Endodermal cell (in vitro differentiated cells): ENCODE results near the gene STC2. TPM values are rescaled to one million over a fixed set of nuclear protein-coding genes. Genes with fewer than 3 reads are reported as not detected.

Experiments
- DNase-seq: peaks from one replicate; pipeline ENCODE4 v3.0.0-alpha.2; 2017
- H3K27ac ChIP-seq: 2 replicates; pipeline ENCODE4 v1.5.1; 2013; ENCODE audit warnings: mild to moderate bottlenecking, low read depth, low read length, moderate library complexity
- H3K27me3 ChIP-seq: 2 replicates; pipeline ENCODE4 v1.6.1; 2013; ENCODE audit warnings: mild to moderate bottlenecking, low read length, moderate library complexity; ENCODE audit not compliant: insufficient read depth, control insufficient read depth, poor library complexity, severe bottlenecking
- H3K36me3 ChIP-seq: 2 replicates; pipeline ENCODE4 v1.7.0; 2013; ENCODE audit warnings: mild to moderate bottlenecking, low read length, moderate library complexity; ENCODE audit not compliant: control insufficient read depth, insufficient read depth
- H3K4me1 ChIP-seq: one replicate; pipeline ENCODE4 v1.7.0; 2013; ENCODE audit warnings: low read length; ENCODE audit not compliant: control insufficient read depth, insufficient read depth
- H3K4me3 ChIP-seq: 2 replicates; pipeline ENCODE4 v1.5.1; 2013; ENCODE audit warnings: mild to moderate bottlenecking, low read length, moderate library complexity
- H3K9ac ChIP-seq: 2 replicates; pipeline ENCODE4 v1.6.1; 2013; ENCODE audit warnings: mild to moderate bottlenecking, low read length, moderate library complexity; ENCODE audit not compliant: poor library complexity, severe bottlenecking; ENCODE audit errors: extremely low read depth
- H3K9me3 ChIP-seq: 2 replicates; pipeline ENCODE4 v1.6.1; 2013; ENCODE audit warnings: mild to moderate bottlenecking, low read length, moderate library complexity; ENCODE audit not compliant: control insufficient read depth
- H3K27ac Mint-ChIP-seq: 2 replicates; pipeline ENCODE4 v1.8.0; 2020; ENCODE audit warnings: mixed read lengths
- H3K27me3 Mint-ChIP-seq: 2 replicates; pipeline ENCODE4 v1.8.0; 2021; ENCODE audit warnings: mild to moderate bottlenecking, mixed read lengths; ENCODE audit not compliant: insufficient read depth
- H3K36me3 Mint-ChIP-seq: 2 replicates; pipeline ENCODE4 v1.8.0; 2020; ENCODE audit warnings: low read depth, mixed read lengths
- H3K4me1 Mint-ChIP-seq: 2 replicates; pipeline ENCODE4 v1.8.0; 2020; ENCODE audit warnings: mixed read lengths
- H3K4me3 Mint-ChIP-seq: 2 replicates; pipeline ENCODE4 v1.8.0; 2020; ENCODE audit warnings: mild to moderate bottlenecking, moderate library complexity, mixed read lengths
- H3K9me3 Mint-ChIP-seq: 2 replicates; pipeline ENCODE4 v1.8.0; 2020; ENCODE audit warnings: mild to moderate bottlenecking, mixed read lengths
- WGBS, 2 experiments: methylation state at CpG; one replicate each; pipeline versions ENCODE4 v1.1.5 to v1.1.7; 2013; ENCODE audit warnings: missing lambda C conversion rate in 2 of 2, mixed read lengths in 1 of 2; ENCODE audit not compliant: insufficient coverage in 1 of 2, insufficient read length in 1 of 2; 5-methylcytosine and 5-hydroxymethylcytosine counted together
- microRNA-seq: library from miRNA; unstranded; fragments of <30 nt; microRNA quantifications from one replicate; pipeline ENCODE4 v1.2.0, GENCODE V29; 2020; ENCODE audit warnings: borderline microRNAs expressed
- total RNA-seq, 2 donors: library from RNA; stranded (reverse); fragmentation: NEBNext Ultra II Directional in 1 of 2; extraction: Animal tissue kit (Norgen Biotek cat#: 25700) in 1 of 2; gene quantifications; 2 replicates in 1 of 2; 3 replicates in 1 of 2; pipeline ENCODE4 v1.2.1, GENCODE V29; 2021
- TF ChIP-seq, protein P1 (sequence below): fragments of 200-600 bp; sonication (generic); conservative IDR thresholded peaks from 2 replicates; pipeline ENCODE4 v1.5.0; 2021; ENCODE audit warnings: antibody characterized with exemption, mild to moderate bottlenecking

STC2 gene
- total RNA-seq, 2 donors from 2014 or later = 4.6 to 4.8 TPM

DNA sequence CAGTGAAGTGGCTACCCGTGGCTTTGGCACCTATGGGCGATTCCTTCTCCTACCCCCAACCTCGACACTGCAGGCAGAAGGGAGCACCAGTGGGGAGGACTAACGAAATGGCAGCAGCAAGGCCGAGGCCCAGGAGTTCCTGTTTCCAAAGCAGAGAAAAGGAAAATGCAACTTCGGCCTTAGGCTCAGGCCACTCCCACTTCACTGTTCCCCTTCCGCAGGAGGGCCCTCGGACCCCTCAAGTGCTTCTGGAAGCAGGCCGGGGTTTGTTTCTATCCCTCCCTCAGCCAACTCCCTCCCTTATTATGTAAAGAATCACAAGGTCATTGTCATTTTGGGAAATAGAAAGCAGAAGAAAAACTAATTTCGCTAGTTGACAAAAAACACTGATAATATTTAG, 56.8 kb downstream of the STC2 start:
- no peaks in the 10 kb centered on the region for H3K4me1 Mint-ChIP-seq
- H3K27me3 Mint-ChIP-seq = peaks cover 28% of the 10 kb centered on the region
- TF ChIP-seq, protein P1, sequence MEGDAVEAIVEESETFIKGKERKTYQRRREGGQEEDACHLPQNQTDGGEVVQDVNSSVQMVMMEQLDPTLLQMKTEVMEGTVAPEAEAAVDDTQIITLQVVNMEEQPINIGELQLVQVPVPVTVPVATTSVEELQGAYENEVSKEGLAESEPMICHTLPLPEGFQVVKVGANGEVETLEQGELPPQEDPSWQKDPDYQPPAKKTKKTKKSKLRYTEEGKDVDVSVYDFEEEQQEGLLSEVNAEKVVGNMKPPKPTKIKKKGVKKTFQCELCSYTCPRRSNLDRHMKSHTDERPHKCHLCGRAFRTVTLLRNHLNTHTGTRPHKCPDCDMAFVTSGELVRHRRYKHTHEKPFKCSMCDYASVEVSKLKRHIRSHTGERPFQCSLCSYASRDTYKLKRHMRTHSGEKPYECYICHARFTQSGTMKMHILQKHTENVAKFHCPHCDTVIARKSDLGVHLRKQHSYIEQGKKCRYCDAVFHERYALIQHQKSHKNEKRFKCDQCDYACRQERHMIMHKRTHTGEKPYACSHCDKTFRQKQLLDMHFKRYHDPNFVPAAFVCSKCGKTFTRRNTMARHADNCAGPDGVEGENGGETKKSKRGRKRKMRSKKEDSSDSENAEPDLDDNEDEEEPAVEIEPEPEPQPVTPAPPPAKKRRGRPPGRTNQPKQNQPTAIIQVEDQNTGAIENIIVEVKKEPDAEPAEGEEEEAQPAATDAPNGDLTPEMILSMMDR = no peak
- Histone ChIP-seq H3K4me3 (no peak overlapping the region), H3K27me3 (no peaks in the 10 kb centered on the region), H3K9me3 (no peaks in the 10 kb centered on the region), H3K27ac (no peak overlapping the region), H3K9ac (no peak overlapping the region), H3K36me3 (no peaks in the 10 kb centered on the region), H3K4me1 (no peaks in the 10 kb centered on the region)
- H3K27ac Mint-ChIP-seq = no peak overlapping the region
- 77 to 87% methylated on average over 3 to 10 of the region's 10 CpGs for WGBS, 2 experiments
- peaks cover 7% of the 10 kb centered on the region for H3K9me3 Mint-ChIP-seq
- no peak for DNase-seq
- no peak overlapping the region for H3K4me3 Mint-ChIP-seq
- no peaks in the 10 kb centered on the region for H3K36me3 Mint-ChIP-seq

DNA sequence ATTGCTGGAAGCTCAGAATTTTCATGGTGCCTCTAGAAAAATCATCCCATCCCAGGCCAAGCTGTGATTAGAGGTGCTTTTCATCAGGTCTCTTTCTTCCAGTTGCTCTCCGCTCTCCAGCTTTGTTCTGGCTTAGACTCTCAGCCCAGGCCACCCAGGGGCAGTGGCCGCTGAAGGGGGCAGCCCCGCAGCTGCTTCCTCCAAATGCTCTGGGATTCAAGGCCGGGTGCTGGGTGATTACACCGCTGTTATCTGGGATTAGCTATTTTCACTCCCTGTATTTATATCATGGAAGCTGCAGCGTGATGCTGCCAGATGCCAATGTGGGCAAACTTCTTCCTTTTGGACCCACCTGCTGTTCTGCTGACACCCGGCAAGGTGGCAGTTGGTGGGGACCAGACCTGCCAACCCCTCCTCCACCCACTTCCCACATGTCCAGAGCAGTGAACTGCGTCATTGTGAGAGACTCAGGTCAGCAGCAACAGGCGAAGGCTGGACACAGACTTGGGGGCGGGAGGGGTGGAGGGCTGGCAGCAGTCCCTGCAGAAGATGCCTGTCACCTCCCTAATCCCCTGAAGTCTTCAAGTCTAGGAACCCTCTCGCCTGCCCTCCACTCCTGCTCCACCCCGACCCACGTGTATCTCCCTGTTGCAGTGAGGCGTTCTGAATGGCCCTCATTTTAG, 59.3 kb downstream of the STC2 start:
- no peak for DNase-seq
- H3K9me3 ChIP-seq = no peaks in the 10 kb centered on the region
- TF ChIP-seq, protein P1 = no peak
- H3K4me1 Mint-ChIP-seq = no peaks in the 10 kb centered on the region
- H3K4me1 ChIP-seq = no peaks in the 10 kb centered on the region
- H3K27me3 ChIP-seq = no peaks in the 10 kb centered on the region
- no peak overlapping the region for H3K27ac Mint-ChIP-seq
- WGBS, 2 experiments = 89 to 90% methylated on average over 8 to 14 of the region's 14 CpGs
- no peaks in the 10 kb centered on the region for H3K36me3 Mint-ChIP-seq
- no peak overlapping the region for H3K9ac ChIP-seq
- H3K27ac ChIP-seq = no peak overlapping the region
- peaks cover 5% of the 10 kb centered on the region for H3K9me3 Mint-ChIP-seq
- H3K4me3 Mint-ChIP-seq = no peak overlapping the region
- H3K36me3 ChIP-seq = no peaks in the 10 kb centered on the region
- peaks cover 31% of the 10 kb centered on the region for H3K27me3 Mint-ChIP-seq
- H3K4me3 ChIP-seq = no peak overlapping the region

DNA sequence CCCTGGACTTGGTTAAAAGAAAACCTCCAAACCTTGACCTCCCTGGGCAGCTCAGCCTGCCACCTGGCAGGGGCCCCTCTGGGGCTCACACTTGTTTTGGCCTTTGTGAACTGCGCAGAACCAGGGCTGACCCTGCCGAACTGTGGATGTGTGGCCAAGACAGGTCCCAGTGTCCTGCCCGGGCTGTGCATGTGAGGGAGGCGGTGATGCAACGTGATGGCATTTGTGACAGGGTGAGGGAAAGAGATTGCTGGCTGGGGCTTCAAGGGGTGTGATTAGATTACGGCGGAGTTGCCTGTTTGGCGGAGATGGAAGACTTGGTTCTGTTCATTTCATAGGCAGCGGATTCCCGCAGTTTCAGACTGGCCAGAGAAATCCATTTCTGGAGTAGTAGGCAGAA, 62.8 kb downstream of the STC2 start:
- no peak overlapping the region for H3K27ac ChIP-seq
- peaks cover 16% of the 10 kb centered on the region for H3K27me3 ChIP-seq
- no peak for DNase-seq
- no peak overlapping the region for H3K9ac ChIP-seq
- TF ChIP-seq, protein P1 = no peak
- Mint-ChIP-seq H3K27me3 (peaks cover 43% of the 10 kb centered on the region), H3K27ac (no peak overlapping the region), H3K4me3 (no peak overlapping the region), H3K4me1 (no peaks in the 10 kb centered on the region), H3K9me3 (no peaks in the 10 kb centered on the region), H3K36me3 (no peaks in the 10 kb centered on the region)
- no peak overlapping the region for H3K4me3 ChIP-seq
- H3K9me3 ChIP-seq = no peaks in the 10 kb centered on the region
- no peaks in the 10 kb centered on the region for H3K36me3 ChIP-seq
- 89% methylated on average over 10 of the region's 10 CpGs; no CpG with 5 or more reads in 1 of the 2 experiments for WGBS, 2 experiments
- H3K4me1 ChIP-seq = no peaks in the 10 kb centered on the region

Small RNA genes within 50 kb of the gene (microRNA-seq; reads per million reads assigned to microRNA genes)
- gene MIR8056 = not detected

Other genes with a start within 250 kb of the STC2 start
- gene BNIP1, start 183.9 kb downstream of the STC2 start, total RNA-seq = 1 to 10 TPM; 6.8 to 7.3 TPM
- under 1 TPM; 0.33 to 0.37 TPM for gene NKX2-5, start 93.2 kb downstream of the STC2 start, total RNA-seq